Skeletal muscle tissue (tissue), 4 donors: ENCODE data around the gene RBM19. TPM values are rescaled to one million over a fixed set of nuclear protein-coding genes. Genes with fewer than 3 reads are reported as not detected.
"Not testable (repeated sequence)": the region's sequence is repeated elsewhere in the genome, so short reads cannot be mapped to it uniquely, and the experiment has no call there.

ENCODE experiments used
- H3K27ac ChIP-seq: one replicate; pipeline ENCODE4 v1.7.0; 2013; ENCODE audit warnings: mild to moderate bottlenecking, low read depth, low read length, inconsistent platforms
- H3K27me3 ChIP-seq, 3 donors: one replicate each; pipeline ENCODE4 v1.7.0; 2013; ENCODE audit warnings: low read length in 3 of 3; ENCODE audit not compliant: control insufficient read depth in 3 of 3, insufficient read depth in 3 of 3
- H3K36me3 ChIP-seq, 3 donors: one replicate each; pipeline ENCODE4 v1.7.0; 2013; ENCODE audit warnings: low read length in 3 of 3; ENCODE audit not compliant: control insufficient read depth in 3 of 3, insufficient read depth in 3 of 3
- H3K4me1 ChIP-seq, 3 donors: one replicate each; pipeline ENCODE4 v1.7.0; 2013; ENCODE audit warnings: low read length in 3 of 3, mild to moderate bottlenecking in 3 of 3; ENCODE audit not compliant: control insufficient read depth in 3 of 3, insufficient read depth in 3 of 3
- H3K4me3 ChIP-seq, 3 donors: one replicate each; pipeline ENCODE4 v1.7.0; 2013; ENCODE audit warnings: low read length in 3 of 3
- H3K9ac ChIP-seq, 3 donors: one replicate each; pipeline ENCODE4 v1.7.0; 2013; ENCODE audit warnings: low read length in 3 of 3, mild to moderate bottlenecking in 3 of 3, moderate library complexity in 2 of 3, low read depth in 1 of 3
- H3K9me3 ChIP-seq, 3 donors: one replicate each; pipeline ENCODE4 v1.7.0; 2013; ENCODE audit warnings: low read length in 3 of 3; ENCODE audit not compliant: control insufficient read depth in 3 of 3
- total RNA-seq: library from RNA; depleted of rRNA; stranded (reverse); fragments of >200 nt; gene quantifications from one replicate; pipeline ENCODE4 v1.2.3, GENCODE V29; 2014
- donor health status: Osteomylitis.

Gene RBM19
- total RNA-seq, 1 donor from 2014 or later, result 12.5 TPM

DNA sequence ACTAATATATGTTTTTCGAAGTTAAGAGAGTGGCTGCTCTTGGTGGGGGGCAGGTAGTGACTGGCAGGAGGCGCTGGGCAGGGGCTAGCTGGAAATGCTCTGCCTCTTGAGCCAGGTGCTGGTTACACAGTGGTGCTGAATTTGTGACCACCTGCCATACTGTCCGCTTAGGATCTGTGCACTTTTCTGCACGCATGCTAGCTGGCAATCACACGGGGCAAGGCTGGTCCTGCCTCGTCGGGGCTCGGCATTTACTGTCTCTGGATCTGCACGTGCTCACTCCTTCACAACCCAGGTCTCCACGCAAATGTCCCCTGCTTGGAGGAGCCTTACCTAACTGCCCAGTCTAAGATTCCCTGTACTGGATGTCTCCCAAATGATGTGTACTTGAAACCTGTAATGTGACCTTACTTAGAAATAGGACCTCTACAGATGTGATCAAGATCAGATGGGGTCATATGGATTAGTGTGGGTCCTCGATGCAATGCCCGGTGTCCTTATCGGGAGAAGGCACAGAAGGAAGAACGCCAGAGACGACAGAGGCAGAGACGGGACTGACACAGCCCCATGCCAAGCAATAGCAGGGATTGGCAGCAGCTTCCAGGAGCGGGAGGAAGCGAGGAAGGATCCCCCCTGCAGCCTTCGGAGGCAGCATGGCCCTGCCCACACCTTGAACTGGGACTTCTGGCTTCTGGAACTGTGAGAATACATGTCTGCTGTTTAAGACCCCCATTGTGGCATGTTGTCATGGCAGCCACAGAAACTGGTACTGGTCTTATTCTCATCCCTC lies 59.5 kb downstream of the RBM19 start:
- Histone ChIP-seq H3K27me3 (no peaks in the 10 kb centered on the region), H3K36me3 (peaks cover 26 to 54% (median 34%) of the 10 kb centered on the region in 3 donors), H3K9ac (no peak overlapping the region), H3K9me3 (no peaks in the 10 kb centered on the region), H3K4me1 (no peaks in the 10 kb centered on the region), H3K4me3 (no peak overlapping the region), H3K27ac (no peak overlapping the region)

DNA sequence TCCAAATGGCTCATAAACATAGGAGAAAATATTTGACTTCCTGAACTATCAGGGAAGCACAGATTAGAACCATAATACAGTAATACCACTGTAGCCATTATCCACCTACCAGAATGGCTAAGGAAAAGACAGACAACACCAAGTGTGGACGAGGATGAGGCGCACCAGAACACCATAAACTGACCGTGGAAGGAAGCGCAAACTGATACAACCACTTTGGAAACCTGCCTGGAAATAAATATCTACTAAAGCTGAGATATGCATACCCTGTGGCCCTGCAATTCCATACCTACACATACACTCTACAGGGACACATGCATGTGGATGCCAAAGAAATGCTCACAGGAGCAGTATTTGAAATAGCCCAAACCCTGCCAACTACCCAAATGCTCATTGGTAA lies 60.3 kb downstream of the RBM19 start:
- H3K9ac ChIP-seq, result no peak overlapping the region
- H3K36me3 ChIP-seq, result peaks cover 26 to 51% (median 34%) of the 10 kb centered on the region in 3 donors
- H3K27ac ChIP-seq, result no peak overlapping the region
- H3K4me1 ChIP-seq, result no peaks in the 10 kb centered on the region
- H3K9me3 ChIP-seq, result no peaks in the 10 kb centered on the region
- no peaks in the 10 kb centered on the region for H3K27me3 ChIP-seq
- no peak overlapping the region for H3K4me3 ChIP-seq

DNA sequence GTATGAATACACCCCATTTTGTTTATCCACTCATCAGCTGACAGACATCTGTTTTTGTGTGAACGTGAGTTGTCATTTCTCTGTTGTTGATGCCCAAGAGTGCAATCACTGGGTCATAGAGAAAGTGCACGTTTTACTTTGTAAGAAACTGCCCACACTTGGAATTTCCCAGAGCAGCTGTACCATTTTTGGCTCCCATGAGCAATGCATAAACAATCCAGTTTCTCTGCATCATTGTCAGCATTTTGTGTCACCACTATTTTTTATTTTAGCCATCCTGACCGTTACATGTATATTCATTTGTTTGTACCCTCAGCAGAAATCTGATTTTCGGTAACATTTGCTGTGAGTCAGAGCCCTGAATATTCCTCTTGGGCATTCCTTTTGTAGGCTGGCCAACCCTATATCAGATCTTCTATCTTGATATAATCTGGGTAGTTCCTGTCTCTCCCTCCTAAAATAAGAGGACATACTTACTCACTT lies 62.7 kb downstream of the RBM19 start:
- peaks cover 9 to 30% (median 22%) of the 10 kb centered on the region in 3 donors for H3K36me3 ChIP-seq

DNA sequence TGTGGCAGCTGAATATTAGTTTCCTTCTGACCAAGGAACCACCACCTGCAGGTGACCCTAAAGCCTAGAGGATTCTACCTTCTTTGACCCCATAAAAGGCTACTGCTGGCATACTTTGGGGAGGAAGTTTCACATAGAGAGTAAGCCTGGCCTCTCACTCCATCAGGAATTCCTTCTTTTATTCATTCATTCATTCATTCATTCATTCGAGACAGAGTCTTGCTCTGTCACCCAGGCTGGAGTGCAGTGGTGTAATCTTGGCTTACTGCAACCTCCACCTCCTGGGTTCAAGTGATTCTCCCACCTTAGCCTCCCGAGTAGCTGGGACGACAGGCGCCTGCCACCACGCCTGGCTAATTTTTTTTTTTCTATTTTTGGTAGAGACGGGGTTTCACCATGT lies 64.8 kb downstream of the RBM19 start:
- not testable (repeated sequence) for H3K27me3 ChIP-seq, H3K9ac ChIP-seq, H3K4me3 ChIP-seq, H3K4me1 ChIP-seq, H3K9me3 ChIP-seq, H3K27ac ChIP-seq
- peaks cover 7 to 17% (median 10%) of the 10 kb centered on the region in 3 donors for H3K36me3 ChIP-seq

More for the DNA sequence above, 62.7 kb downstream of the RBM19 start:
- Histone ChIP-seq H3K9ac (no peak overlapping the region), H3K9me3 (no peaks in the 10 kb centered on the region), H3K4me1 (peaks cover 0 to 3% (median 0%) of the 10 kb centered on the region in 3 donors), H3K4me3 (no peak overlapping the region), H3K27me3 (no peaks in the 10 kb centered on the region), H3K27ac (no peak overlapping the region)

- Histone ChIP-seq H3K27ac (no peak overlapping the region), H3K4me1 (peaks cover 0 to 3% (median 0%) of the 10 kb centered on the region in 3 donors), H3K4me3 (no peak overlapping the region), H3K36me3 (peaks cover 7 to 12% (median 10%) of the 10 kb centered on the region in 3 donors), H3K9me3 (no peaks in the 10 kb centered on the region), H3K27me3 (no peaks in the 10 kb centered on the region), H3K9ac (no peak overlapping the region)
Measured at GRCh38 chr12:113900716-113901115, 65.4 kb downstream of the RBM19 start.

DNA sequence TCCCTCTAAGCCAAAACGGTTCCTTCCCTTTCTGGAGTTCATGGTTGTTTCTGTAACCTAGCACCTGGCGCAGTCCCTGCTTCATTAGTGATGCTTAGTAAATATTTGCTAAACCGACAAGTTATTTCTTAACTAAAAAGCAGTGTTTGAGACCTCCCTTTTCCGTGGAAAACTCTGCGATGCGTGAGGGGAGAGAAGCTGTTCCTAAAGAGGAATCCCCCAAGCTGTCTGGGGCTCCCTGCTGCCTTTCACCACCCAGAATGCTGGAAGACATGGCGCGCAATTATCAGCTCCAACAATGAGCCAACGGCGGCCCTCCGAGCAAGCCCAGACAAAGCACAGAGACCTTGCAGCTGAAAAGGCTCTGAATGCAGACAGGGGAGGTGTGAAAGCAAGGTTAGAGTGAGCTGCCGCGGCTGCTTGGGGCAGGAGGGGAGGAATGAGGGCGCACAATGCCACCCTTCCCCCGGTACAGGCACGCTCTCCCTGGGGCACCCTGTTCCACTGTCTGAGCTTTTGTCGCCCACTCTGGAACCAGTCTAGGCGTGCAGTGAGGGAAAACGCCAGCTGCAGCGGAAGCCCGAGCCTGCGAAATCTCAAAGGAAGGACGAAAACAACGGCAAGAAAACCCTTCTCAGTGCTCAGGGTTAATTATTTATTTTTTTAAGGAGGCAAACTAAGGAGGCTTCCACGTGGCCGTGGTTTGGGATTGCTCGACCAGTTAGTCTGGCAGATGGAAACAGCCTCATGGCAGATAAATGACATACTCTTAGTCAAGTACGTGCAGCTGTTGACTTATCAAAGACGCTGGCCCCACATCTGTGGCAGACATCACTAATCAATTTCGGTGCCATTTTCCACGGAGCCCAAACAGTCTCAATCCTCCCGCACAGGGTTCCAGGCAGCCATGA lies 66.3 kb downstream of the RBM19 start:
- Histone ChIP-seq H3K9me3 (no peaks in the 10 kb centered on the region), H3K27me3 (no peaks in the 10 kb centered on the region), H3K9ac (no peak overlapping the region), H3K27ac (no peak overlapping the region), H3K4me3 (no peak overlapping the region), H3K36me3 (peaks cover 6 to 12% (median 10%) of the 10 kb centered on the region in 3 donors), H3K4me1 (peaks cover 0 to 3% (median 0%) of the 10 kb centered on the region in 3 donors)

DNA sequence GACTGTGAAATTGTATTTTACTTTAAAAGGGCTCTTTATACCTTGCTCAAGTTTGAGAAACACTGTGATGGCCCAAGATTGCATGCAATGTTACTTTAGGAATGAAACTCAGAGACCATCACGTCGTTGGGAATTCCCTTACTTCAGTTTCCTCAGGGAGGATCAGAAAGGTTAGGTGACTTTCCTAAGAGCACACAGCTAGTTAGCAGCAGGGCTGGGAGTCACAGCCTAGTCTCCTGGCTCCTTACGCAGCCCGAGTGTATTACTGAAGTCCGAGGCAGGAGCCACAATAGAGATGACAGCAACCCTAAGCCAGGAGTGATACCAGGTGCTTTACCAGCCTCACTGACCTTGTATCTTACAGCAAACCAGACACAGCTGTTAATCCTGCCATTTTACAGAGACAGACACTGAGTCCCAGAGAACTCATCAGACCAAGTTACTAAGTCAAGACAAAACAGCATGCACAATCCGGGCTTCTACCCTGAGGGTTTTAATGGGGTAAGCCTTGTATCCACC lies 67.0 kb downstream of the RBM19 start:
- no peak overlapping the region for H3K4me3 ChIP-seq
- H3K9ac ChIP-seq, result no peak overlapping the region
- no peaks in the 10 kb centered on the region for H3K27me3 ChIP-seq
- H3K27ac ChIP-seq, result no peak overlapping the region
- H3K9me3 ChIP-seq, result no peaks in the 10 kb centered on the region
- H3K4me1 ChIP-seq, result peaks cover 0 to 3% (median 0%) of the 10 kb centered on the region in 3 donors
- peaks cover 2 to 9% (median 6%) of the 10 kb centered on the region in 3 donors for H3K36me3 ChIP-seq

DNA sequence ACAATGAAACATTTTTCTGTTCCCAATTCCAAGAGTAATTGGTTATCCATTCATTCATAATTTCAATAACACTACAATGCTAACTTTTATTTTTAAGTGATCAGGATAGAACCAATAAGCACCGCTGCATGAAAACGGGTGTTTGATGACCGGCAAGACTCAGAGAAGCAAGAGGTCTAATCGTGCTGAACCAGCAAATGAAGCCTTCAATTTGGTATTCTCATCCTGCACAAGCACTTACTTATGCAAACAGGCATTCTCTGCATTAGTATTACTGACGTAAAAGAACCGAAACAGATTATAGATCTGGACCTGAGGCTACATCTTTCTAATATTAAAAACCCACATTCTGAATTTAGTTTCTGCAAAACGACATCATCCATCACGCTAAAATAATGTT lies 67.7 kb downstream of the RBM19 start:
- no peaks in the 10 kb centered on the region for H3K9me3 ChIP-seq
- H3K36me3 ChIP-seq, result peaks cover 2 to 5% (median 3%) of the 10 kb centered on the region in 3 donors
- no peaks in the 10 kb centered on the region for H3K27me3 ChIP-seq
- H3K27ac ChIP-seq, result no peak overlapping the region
- no peak overlapping the region for H3K9ac ChIP-seq
- H3K4me3 ChIP-seq, result no peak overlapping the region
- peaks cover 0 to 3% (median 0%) of the 10 kb centered on the region in 3 donors for H3K4me1 ChIP-seq

DNA sequence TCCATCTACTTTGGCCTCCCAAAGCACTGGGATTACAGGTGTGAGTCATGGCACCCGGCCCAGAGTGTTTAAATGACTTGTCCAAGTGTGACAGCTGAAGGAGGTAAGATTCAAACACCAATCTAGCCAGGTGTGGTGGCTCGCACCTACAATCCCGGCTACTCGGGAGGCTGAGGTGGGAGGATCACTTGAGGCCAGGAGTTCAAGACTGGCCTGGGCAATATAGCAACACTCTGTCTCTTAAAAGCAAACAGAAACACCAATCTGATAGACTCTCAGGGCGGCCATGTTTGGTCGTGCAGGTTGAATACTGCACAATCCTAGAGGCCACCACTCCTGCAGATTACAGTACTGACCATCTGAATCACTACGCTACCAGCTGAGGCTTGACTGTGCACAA lies 68.7 kb downstream of the RBM19 start:
- Histone ChIP-seq H3K27ac (no peak overlapping the region), H3K36me3 (peaks cover 0 to 5% (median 0%) of the 10 kb centered on the region in 3 donors), H3K4me3 (no peak overlapping the region), H3K9me3 (no peaks in the 10 kb centered on the region), H3K27me3 (no peaks in the 10 kb centered on the region), H3K9ac (no peak overlapping the region), H3K4me1 (peaks cover 0 to 3% (median 0%) of the 10 kb centered on the region in 3 donors)
